ENCODE results near the gene MYO1B. TPM values are rescaled to one million over a fixed set of nuclear protein-coding genes. Genes with fewer than 3 reads are reported as not detected.

Gene MYO1B
- polyA plus RNA-seq, 1 donor from 2014 or later: 72.2 TPM

DNA sequence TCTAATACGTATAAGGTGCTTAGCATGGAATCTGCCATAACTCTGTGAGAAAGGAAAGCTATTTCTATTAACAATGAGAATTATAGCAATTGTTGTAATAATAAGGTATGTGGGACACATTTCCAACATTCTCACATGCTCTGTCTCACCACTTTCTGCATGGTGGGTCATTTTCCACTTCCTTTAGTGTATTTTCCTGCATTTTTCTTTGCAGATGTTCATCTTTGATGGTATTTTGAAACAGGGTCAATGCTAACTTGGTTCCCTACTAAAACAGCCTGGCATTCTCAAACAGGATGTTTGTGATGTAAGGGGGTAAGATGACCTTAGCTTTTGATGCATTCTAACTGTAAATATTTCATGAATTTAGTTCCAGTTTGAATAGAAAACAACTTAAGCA is 54.7 kb downstream of the MYO1B start:
- Histone ChIP-seq H3K27ac (ENCODE audit: low read length) (no peak overlapping the region), H3K9me3 (ENCODE audit: low read length) (no peaks in the 10 kb centered on the region), H3K9me2 (ENCODE audit: insufficient read depth, low read length) (no peaks in the 10 kb centered on the region), H2AFZ (ENCODE audit: low read depth, low read length) (no peak overlapping the region), H3K27me3 (ENCODE audit: insufficient read depth, low read depth, low read length) (no peaks in the 10 kb centered on the region), H3K4me2 (ENCODE audit: low read length) (no peak overlapping the region), H4K20me1 (ENCODE audit: insufficient read depth) (no peaks in the 10 kb centered on the region), H3K36me3 (ENCODE audit: insufficient read depth, low read length) (no peaks in the 10 kb centered on the region), H3K4me3 (ENCODE audit: low read length) (no peak overlapping the region), H3K9ac (ENCODE audit: low read length) (no peak overlapping the region), H3K79me2 (replicated peaks; ENCODE audit: insufficient read depth, low read length) (peaks cover 4% of the 10 kb centered on the region), H3F3A (ENCODE audit: insufficient read depth, low read length, poor library complexity, severe bottlenecking) (no peaks in the 10 kb centered on the region)
- TF ChIP-seq POLR2AphosphoS5 (IDR thresholded peaks at IDR 0.05) (no peak), EP300 (conservative IDR thresholded peaks at IDR 0.05; ENCODE audit: poor library complexity, severe bottlenecking) (no peak), EZH2 (IDR thresholded peaks at IDR 0.05; ENCODE audit: borderline replicate concordance, insufficient read depth, low read length, poor library complexity, severe bottlenecking) (no peak), SMC3 (conservative IDR thresholded peaks at IDR 0.05; ENCODE audit: poor library complexity) (no peak), MXI1 (conservative IDR thresholded peaks at IDR 0.05; ENCODE audit: poor library complexity, severe bottlenecking) (no peak), RAD21 (conservative IDR thresholded peaks at IDR 0.05) (no peak), TAF1 (IDR thresholded peaks at IDR 0.05; ENCODE audit: low read depth) (no peak)
- TF ChIP-seq, protein P1, sequence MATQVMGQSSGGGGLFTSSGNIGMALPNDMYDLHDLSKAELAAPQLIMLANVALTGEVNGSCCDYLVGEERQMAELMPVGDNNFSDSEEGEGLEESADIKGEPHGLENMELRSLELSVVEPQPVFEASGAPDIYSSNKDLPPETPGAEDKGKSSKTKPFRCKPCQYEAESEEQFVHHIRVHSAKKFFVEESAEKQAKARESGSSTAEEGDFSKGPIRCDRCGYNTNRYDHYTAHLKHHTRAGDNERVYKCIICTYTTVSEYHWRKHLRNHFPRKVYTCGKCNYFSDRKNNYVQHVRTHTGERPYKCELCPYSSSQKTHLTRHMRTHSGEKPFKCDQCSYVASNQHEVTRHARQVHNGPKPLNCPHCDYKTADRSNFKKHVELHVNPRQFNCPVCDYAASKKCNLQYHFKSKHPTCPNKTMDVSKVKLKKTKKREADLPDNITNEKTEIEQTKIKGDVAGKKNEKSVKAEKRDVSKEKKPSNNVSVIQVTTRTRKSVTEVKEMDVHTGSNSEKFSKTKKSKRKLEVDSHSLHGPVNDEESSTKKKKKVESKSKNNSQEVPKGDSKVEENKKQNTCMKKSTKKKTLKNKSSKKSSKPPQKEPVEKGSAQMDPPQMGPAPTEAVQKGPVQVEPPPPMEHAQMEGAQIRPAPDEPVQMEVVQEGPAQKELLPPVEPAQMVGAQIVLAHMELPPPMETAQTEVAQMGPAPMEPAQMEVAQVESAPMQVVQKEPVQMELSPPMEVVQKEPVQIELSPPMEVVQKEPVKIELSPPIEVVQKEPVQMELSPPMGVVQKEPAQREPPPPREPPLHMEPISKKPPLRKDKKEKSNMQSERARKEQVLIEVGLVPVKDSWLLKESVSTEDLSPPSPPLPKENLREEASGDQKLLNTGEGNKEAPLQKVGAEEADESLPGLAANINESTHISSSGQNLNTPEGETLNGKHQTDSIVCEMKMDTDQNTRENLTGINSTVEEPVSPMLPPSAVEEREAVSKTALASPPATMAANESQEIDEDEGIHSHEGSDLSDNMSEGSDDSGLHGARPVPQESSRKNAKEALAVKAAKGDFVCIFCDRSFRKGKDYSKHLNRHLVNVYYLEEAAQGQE (IDR thresholded peaks at IDR 0.05; ENCODE audit: borderline replicate concordance): no peak
- TF ChIP-seq, protein P2, sequence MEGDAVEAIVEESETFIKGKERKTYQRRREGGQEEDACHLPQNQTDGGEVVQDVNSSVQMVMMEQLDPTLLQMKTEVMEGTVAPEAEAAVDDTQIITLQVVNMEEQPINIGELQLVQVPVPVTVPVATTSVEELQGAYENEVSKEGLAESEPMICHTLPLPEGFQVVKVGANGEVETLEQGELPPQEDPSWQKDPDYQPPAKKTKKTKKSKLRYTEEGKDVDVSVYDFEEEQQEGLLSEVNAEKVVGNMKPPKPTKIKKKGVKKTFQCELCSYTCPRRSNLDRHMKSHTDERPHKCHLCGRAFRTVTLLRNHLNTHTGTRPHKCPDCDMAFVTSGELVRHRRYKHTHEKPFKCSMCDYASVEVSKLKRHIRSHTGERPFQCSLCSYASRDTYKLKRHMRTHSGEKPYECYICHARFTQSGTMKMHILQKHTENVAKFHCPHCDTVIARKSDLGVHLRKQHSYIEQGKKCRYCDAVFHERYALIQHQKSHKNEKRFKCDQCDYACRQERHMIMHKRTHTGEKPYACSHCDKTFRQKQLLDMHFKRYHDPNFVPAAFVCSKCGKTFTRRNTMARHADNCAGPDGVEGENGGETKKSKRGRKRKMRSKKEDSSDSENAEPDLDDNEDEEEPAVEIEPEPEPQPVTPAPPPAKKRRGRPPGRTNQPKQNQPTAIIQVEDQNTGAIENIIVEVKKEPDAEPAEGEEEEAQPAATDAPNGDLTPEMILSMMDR (IDR thresholded peaks at IDR 0.05; ENCODE audit: poor library complexity, severe bottlenecking): no peak

DNA sequence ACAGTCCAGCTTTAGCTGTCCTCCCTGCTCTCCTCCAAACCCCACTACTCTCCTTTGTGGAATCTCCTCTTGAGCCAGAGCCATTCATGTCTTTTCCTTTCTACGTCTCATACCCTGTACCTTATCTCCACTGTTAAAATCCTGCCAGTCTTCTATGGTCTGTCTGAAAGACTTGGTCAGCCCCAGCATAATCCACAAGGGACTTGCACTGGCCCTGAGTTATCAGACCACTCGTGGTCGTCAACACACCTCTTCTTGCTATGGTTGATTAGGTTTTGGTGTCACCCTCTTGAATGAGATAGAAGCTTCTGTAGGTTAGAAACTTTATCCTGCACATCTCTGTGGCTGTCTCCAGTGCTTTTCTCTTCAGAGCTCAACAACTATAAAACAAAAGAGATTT is 56.8 kb downstream of the MYO1B start:
- H4K20me1 ChIP-seq (ENCODE audit: insufficient read depth): no peaks in the 10 kb centered on the region
- no peaks in the 10 kb centered on the region for H3K27me3 ChIP-seq (ENCODE audit: insufficient read depth, low read depth, low read length)
- H2AFZ ChIP-seq (ENCODE audit: low read depth, low read length): no peak overlapping the region
- no peaks in the 10 kb centered on the region for H3F3A ChIP-seq (ENCODE audit: insufficient read depth, low read length, poor library complexity, severe bottlenecking)
- TF ChIP-seq, protein P2 (IDR thresholded peaks at IDR 0.05; ENCODE audit: poor library complexity, severe bottlenecking): no peak
- TF ChIP-seq TAF1 (IDR thresholded peaks at IDR 0.05; ENCODE audit: low read depth) (no peak), EP300 (conservative IDR thresholded peaks at IDR 0.05; ENCODE audit: poor library complexity, severe bottlenecking) (no peak), EZH2 (IDR thresholded peaks at IDR 0.05; ENCODE audit: borderline replicate concordance, insufficient read depth, low read length, poor library complexity, severe bottlenecking) (no peak)
- TF ChIP-seq, protein P1 (IDR thresholded peaks at IDR 0.05; ENCODE audit: borderline replicate concordance): no peak
- H3K27ac ChIP-seq (ENCODE audit: low read length): no peak overlapping the region
- no peaks in the 10 kb centered on the region for H3K79me2 ChIP-seq (replicated peaks; ENCODE audit: insufficient read depth, low read length)
- no peak overlapping the region for H3K9ac ChIP-seq (ENCODE audit: low read length)
- no peak overlapping the region for H3K4me2 ChIP-seq (ENCODE audit: low read length)
- H3K9me2 ChIP-seq (ENCODE audit: insufficient read depth, low read length): no peaks in the 10 kb centered on the region
- no peaks in the 10 kb centered on the region for H3K9me3 ChIP-seq (ENCODE audit: low read length)
- no peak overlapping the region for H3K4me3 ChIP-seq (ENCODE audit: low read length)
- H3K36me3 ChIP-seq (ENCODE audit: insufficient read depth, low read length): no peaks in the 10 kb centered on the region
